Amniotic epithelial cell (primary cell): Measurements from ENCODE around the gene KRTAP17-1.
"Not testable (repeated sequence)": the region's sequence is repeated elsewhere in the genome, so short reads cannot be mapped to it uniquely, and the experiment has no call there.

Experiments
- DNase-seq: peaks from one replicate; pipeline ENCODE4 v3.0.0-alpha.2; 2010; ENCODE audit warnings: low read depth

KRTAP17-1 gene

GRCh38 chr17:41302981-41303380, 12.5 kb downstream of the KRTAP17-1 start:
- no peak for DNase-seq

- DNase-seq: no peak
These were observed 13.3 kb downstream of the KRTAP17-1 start, which contains the start of gene KRTAP29-1 for GRCh38 chr17:41301916-41302901. Gene KRTAP29-1, minus strand, starts transcription at chr17:41302851. Its CDS starts 0 bp downstream, at chr17:41302851.

GRCh38 chr17:41301204-41301790, 14.2 kb downstream of the KRTAP17-1 start:
- DNase-seq: no peak

- no peak for DNase-seq
These were observed 16.9 kb downstream of the KRTAP17-1 start for GRCh38 chr17:41298458-41299135.

GRCh38 chr17:41296846-41297245, 18.7 kb downstream of the KRTAP17-1 start:
- DNase-seq: no peak

GRCh38 chr17:41294016-41294415, 21.5 kb downstream of the KRTAP17-1 start:
- DNase-seq: no peak

GRCh38 chr17:41287050-41287449, 28.5 kb downstream of the KRTAP17-1 start:
- no peak for DNase-seq

GRCh38 chr17:41284546-41284945, 31.0 kb downstream of the KRTAP17-1 start:
- no peak for DNase-seq

GRCh38 chr17:41284043-41284442, 31.5 kb downstream of the KRTAP17-1 start:
- peak; percentile 18 for DNase-seq

- no peak for DNase-seq
These were observed 37.1 kb downstream of the KRTAP17-1 start for GRCh38 chr17:41278176-41278955.

GRCh38 chr17:41275648-41276190, 39.8 kb downstream of the KRTAP17-1 start, which contains the start of gene KRTAP9-7:
Gene KRTAP9-7, plus strand, starts transcription at chr17:41275698. Its CDS starts 0 bp downstream, at chr17:41275698.
- DNase-seq: not testable (repeated sequence)

- DNase-seq: no peak
These were observed 43.7 kb downstream of the KRTAP17-1 start for GRCh38 chr17:41271858-41272257.

- DNase-seq: not testable (repeated sequence)
These were observed 44.2 kb downstream of the KRTAP17-1 start for GRCh38 chr17:41271323-41271722.

- no peak for DNase-seq
These were observed 47.8 kb downstream of the KRTAP17-1 start for GRCh38 chr17:41267711-41268110.

GRCh38 chr17:41265078-41265477, 50.4 kb downstream of the KRTAP17-1 start, which contains the start of gene KRTAP9-6:
Gene KRTAP9-6, plus strand, starts transcription at chr17:41265378. Its CDS starts 0 bp downstream, at chr17:41265378.
- no peak for DNase-seq
